HG02571 (cell line): ENCODE measurements around the gene RXFP4.

Experiments
- ATAC-seq: cut with Tn5 transposase; IDR thresholded peaks from one replicate; pipeline ENCODE4 v1.9.1; 2021; ENCODE audit warnings: mild to moderate bottlenecking, moderate library complexity; ENCODE audit not compliant: unreplicated experiment

The RXFP4 gene

DNA sequence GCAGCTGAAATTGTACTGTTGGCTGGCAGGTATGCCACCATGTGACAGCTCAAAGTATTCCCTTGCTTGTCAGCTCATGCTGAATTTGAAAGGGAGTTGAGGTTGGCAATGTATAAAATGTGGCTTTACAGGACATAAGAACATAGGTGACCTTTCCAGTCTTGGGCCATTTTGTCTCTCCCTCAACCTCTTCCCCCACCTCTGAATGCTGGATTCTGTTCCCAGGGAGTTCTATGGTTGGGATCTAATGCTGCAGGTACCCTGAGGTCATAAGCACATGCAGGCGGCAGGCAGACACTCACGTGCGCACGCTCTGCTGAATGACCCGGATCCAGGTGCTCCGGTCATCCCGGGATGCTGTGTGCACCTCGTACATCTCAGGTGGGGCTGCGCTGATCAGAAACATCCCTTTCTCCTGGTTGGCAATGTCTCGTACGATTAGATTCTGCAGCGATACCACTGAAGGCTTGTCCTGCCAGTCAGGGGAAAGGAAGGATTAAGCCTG, 16.0 kb downstream of the RXFP4 start:
- no peak for ATAC-seq

GRCh38 chr1:155960081-155960745, 18.8 kb downstream of the RXFP4 start:
- ATAC-seq, result no peak

GRCh38 chr1:155961937-155962336, 20.5 kb downstream of the RXFP4 start:
- ATAC-seq, result no peak

DNA sequence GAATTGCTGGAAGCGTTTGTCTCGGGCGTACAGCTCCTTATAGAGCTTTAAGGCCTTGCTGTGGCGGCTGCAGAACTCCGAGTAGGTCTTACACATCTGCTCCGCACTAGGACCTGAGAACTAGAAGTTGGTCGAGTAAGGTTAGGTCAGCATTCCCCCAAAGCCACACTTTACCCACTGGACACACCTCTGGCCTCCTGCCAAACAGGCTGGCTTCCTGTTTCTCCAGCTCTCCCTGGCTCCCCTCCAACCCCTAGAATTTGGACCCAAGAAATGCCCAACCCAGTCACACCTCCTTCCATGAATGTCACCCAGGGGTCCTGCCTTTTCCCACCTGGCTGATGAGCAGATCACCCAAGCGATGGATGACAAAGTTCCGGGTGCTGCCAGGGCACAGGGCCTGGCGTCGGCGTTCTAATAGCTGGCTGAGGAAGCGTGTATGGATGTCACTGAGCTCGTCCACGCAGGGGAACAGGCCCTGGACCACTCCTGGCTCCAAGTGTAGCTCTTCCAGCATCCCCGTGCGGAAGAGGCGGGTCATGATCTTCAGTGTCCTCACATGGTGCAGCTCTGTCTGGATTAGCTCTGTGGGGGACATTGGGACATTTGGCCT, 21.3 kb downstream of the RXFP4 start:
- no peak for ATAC-seq

DNA sequence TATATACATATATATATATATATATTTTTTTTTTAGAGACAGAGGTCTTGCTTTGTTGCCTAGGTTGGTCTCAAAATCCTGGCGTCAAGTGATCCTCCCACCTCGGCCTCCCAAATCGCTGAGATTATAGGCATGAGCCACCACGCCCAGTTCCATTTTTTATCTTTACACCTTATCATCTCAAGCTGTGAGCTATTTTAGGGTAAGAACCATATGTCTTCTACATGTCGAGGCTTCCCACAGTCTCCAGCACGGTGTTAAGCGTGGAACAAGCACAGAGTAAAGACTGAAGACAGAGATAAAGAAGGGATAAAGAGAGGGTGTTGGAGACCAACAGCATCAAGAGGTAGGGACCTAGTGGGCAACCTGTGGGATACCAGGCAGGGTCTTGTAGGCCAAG, 22.8 kb downstream of the RXFP4 start:
- no peak for ATAC-seq

DNA sequence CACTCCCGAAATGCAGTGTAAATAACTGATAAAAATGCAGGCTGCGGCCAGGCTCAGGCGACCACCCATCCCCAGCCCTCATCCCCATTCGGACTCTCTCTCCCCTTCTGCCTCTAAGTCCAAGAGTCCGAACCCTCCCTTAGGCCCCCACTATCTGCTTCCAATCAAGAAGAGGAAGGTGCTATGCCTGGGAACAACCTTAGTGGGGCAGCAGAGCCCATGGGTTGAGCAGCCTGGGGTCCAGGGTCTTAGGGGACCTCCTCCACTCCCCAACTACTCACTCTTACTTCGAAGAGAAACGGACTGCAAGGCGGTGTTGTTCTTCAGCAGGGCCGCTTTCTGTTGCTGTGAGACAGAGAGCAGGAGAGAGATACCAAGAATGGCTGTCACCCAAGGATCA, 24.7 kb downstream of the RXFP4 start:
- no peak for ATAC-seq

DNA sequence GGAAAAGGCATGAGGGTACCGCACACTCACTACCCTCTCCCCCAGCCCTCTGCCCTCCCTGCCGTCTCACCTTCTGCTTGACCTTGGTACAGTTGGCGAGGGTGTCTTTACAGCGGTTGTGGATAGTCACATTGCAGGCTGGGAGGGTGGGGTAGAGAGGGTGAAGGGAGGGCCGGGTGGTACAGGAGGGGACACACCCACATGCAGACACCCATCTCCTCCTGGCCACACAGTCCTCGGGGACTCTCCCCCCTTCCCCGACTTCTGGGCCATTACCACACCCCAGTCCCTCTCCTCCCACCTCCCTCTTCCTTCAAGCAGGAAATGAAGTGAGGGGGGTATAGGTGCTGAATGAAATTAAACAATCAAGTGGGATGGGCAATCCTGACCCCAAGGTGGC, 25.3 kb downstream of the RXFP4 start:
- no peak for ATAC-seq

DNA sequence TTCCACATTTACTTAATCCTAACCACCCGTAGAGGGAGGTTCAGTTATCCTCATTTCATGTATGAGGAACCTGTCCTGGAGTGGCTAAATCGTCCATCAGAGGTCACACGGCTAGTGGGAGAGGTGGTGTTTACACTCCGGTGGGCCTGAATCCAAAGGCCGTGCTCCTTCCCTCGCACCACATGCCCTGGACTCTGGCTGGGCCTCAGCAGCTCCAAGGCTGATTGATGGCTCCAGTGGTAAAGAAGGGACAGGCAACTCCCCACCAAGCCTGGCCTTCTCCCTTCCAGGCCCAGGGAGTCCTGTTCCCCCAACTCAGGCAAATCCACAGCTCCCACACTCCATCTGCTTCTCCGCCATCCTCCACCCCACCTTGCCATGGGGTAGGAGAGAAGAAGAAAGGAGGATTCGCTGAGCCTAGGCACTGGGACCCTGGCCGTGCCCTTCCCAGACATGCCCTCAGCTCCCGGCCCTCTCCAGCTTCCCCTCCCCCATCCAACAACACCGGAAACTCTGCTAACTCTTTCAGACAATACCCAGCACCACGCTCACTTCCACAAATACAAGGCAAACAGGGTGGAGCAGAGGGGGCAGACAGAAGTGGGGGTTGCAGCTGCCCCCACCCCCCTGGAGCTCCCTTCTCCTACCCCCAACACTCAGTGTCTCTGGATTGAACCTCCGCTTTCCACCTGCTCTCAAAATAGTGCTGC, 26.1 kb downstream of the RXFP4 start:
- no peak for ATAC-seq

DNA sequence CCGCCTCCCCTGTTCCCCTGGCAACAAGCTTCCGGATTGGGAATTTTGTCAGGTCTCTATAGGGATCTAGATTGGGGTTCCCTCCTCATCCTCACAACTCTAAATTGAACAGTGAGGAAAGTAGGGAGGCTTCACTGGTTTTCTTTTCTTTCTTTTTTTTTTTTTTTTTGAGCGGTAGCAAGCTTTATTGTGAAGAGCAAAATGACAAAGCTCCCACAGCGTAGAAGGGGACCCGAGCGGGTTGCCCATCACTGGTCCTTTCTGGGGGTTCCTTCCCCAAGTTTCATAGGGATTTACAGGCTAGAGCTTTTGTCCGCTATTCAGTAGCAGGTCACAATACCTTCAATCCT, 26.6 kb downstream of the RXFP4 start:
- no peak for ATAC-seq

- no peak for ATAC-seq
These were observed 27.2 kb downstream of the RXFP4 start for GRCh38 chr1:155968670-155969069.

DNA sequence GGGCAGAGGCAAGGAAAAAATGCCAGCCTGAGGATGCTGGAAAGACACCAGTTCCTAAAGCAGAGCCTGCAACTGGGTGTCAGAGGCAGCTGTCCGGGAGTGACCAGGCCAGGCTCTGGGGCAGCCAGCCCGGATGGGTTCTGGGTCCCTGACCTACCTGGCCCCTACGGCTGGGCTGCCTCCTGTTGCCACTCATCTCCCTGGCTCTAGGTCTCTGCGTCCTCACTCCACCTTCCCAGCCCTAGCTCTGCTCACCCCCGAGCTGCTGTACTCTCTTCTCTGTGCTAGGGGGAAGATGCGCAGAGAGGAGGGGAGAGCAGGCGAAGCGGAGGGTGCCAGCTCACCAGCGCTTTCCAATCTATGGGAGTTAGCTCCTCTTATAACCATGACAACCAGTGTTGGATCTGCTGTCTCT, 27.9 kb downstream of the RXFP4 start:
- no peak for ATAC-seq

GRCh38 chr1:155970531-155971167, 29.2 kb downstream of the RXFP4 start:
- peak; percentile 41 for ATAC-seq

DNA sequence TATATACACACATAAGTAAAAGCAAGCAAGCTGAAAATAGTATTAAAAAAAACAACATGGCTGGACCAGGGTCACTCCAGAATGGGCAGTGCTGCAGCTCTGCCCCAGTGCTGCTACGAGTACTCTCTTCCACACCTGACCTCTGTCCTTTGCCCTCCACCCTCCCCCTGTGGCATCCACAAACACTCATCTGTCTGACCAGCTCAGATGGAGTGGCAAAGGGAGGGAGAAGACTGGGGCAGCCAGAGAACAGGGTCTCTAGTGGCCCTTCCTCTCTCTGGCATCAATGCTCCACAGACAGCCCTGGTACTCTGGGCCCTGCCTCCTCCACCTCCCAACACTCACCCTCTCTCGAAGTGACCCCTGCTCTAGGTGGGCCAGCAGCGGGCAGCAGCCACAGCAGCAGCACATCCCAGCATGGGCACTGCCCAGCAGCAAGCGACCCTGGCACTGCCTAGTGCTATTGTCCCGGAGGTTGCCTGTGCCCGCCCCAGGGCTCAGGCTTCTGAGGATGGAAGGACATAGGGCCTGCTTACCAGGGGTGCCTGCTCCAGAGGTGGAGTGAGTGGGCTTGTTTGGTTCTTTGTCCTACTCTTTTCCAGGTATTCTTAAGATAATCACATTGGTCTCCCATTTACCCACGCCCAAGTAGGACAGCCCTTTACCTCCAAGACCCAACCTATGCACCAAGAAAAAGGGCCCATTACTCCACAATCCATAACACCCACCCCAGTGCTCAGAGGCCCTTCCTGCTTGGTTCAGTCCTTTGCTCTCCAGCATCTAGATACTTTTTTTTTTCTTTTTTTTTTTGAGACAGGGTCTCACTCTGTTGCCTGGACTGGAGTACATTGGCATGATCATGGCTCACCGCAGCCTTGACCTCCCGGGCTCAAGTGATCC, 30.7 kb downstream of the RXFP4 start:
- no peak for ATAC-seq

GRCh38 chr1:155973723-155974122, 32.3 kb downstream of the RXFP4 start:
- no peak for ATAC-seq

- no peak for ATAC-seq
These were observed 33.0 kb downstream of the RXFP4 start for GRCh38 chr1:155974208-155975115.

DNA sequence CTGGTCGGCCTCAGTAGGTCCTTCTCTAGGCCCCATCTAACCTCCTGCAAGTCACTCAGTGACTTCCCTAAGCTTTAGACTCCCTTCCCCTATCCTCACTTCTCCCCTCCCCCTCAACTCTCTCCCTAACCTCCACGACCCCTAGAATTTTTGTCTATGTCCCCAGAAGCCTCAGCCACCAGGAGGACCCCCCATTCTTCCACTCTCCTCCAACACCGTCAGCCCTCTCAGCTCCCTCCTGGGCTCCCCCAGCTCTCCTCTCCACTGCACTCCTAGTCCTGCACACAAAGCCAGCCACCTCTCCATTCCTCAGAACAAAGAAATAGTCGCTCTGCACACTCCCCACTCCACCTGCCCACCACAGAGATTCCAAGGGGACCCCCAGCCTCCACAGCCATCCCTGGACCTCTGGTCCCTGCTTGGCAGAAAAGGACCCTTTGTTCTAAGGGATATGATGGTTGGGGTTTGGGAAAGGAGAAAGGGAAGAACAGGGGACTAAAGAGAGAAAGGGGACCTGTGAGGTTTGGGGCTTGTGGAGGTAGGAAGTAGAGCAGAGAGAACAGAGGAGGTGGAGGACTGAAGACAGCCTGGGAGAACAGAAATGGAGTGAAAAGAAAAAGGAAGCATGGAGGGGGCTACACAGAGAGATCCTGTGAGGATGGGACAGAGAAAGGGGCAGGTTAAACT, 34.1 kb downstream of the RXFP4 start:
- no peak for ATAC-seq

GRCh38 chr1:155976062-155976912, 34.8 kb downstream of the RXFP4 start:
- no peak for ATAC-seq
